Prostate gland (tissue), 2 donors: ENCODE measurements around the gene KRTAP10-5. TPM values are rescaled to one million over a fixed set of nuclear protein-coding genes. Genes with fewer than 3 reads are reported as not detected.

Experiments used
- DNase-seq: peaks from one replicate; pipeline ENCODE4 v3.0.0-alpha.2; 2019; ENCODE audit warnings: low spot score
- H3K27ac ChIP-seq, 2 donors: fragments of 200-600 bp; sonication (generic); 2 replicates each; pipeline ENCODE4 v1.5.1; 2017 to 2019
- H3K27me3 ChIP-seq: fragments of 200-600 bp; sonication (generic); replicated peaks from 2 replicates; pipeline ENCODE4 v1.5.1; 2019; ENCODE audit not compliant: insufficient read depth
- H3K36me3 ChIP-seq, 2 donors: fragments of 200-600 bp; sonication (generic); 1 replicate in 1 of 2; 2 replicates in 1 of 2; pipeline versions ENCODE4 v1.5.1 to v1.8.1; 2017 to 2019
- H3K4me1 ChIP-seq: fragments of 200-600 bp; sonication (generic); replicated peaks from 2 replicates; pipeline ENCODE4 v1.5.1; 2019
- H3K4me3 ChIP-seq, 2 donors: fragments of 200-600 bp; sonication (generic); 2 replicates each; pipeline ENCODE4 v1.5.1; 2017 to 2019
- H3K9me3 ChIP-seq: fragments of 200-600 bp; sonication (generic); 2 replicates; pipeline ENCODE4 v1.5.1; 2017
- POLR2A ChIP-seq: fragments of 450-650 bp; IDR thresholded peaks from one replicate; pipeline ENCODE4 v1.6.1; 2016; ENCODE audit warnings: antibody characterized with exemption, mild to moderate bottlenecking
- POLR2AphosphoS5 ChIP-seq: sonication (generic); formaldehyde crosslinking; IDR thresholded peaks from one replicate; pipeline ENCODE4 v1.6.1; 2017; ENCODE audit warnings: antibody characterized with exemption
- WGBS: methylation state at CpG from one replicate; pipeline ENCODE4 v1.1.5; 2018; 5-methylcytosine and 5-hydroxymethylcytosine counted together
- intact Hi-C: fragments of 100-400 bp; cut with DNase I; formaldehyde crosslinking; loops from one replicate; pipeline ENCODE4 v1.14.2; 2022
- total RNA-seq, 2 donors: library from RNA; depleted of rRNA; stranded (reverse); fragments of >200 nt; gene quantifications; one replicate each; pipeline ENCODE4 v1.1.0, GENCODE V29; 2016
- TF ChIP-seq, protein P1 (sequence below), 4 experiments: fragments of 200-600 bp in 2 of 4; fragments of 450-650 bp in 2 of 4; sonication (generic) in 2 of 4; IDR thresholded peaks; 1 replicate in 3 of 4; 2 replicates in 1 of 4; pipeline ENCODE4 v1.5.1; 2016 to 2019; ENCODE audit warnings: antibody characterized with exemption in 4 of 4, mild to moderate bottlenecking in 2 of 4, moderate library complexity in 2 of 4

The KRTAP10-5 gene
- total RNA-seq, 2 donors from 2014 or later: not detected

DNA sequence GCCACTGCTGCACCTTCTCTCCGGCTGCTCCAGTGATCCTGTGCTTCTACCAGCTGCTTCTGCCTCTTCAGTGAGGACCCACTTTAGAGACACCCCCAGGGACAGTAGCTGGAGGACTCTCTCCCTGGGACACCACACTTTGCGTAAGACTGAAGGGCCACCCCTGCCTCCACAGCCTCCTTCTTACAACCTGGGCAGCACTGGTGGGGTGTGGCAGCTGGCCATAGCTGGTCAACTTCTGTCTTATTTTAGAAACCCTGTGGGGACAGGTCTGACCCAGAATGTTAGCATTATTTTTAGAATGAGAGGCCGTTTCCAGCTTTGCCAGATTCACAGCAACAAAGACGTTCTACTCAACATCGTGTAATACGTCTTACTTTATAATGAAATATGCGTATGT, 45.4 kb upstream of the KRTAP10-5 start:
- no peak overlapping the region for H3K4me3 ChIP-seq
- H3K9me3 ChIP-seq: no peaks in the 10 kb centered on the region
- DNase-seq: no peak
- H3K27me3 ChIP-seq: no peaks in the 10 kb centered on the region
- no peaks in the 10 kb centered on the region for H3K4me1 ChIP-seq
- intact Hi-C loops: no loop called here
- TF ChIP-seq POLR2A (no peak), POLR2AphosphoS5 (no peak)
- TF ChIP-seq, protein P1, sequence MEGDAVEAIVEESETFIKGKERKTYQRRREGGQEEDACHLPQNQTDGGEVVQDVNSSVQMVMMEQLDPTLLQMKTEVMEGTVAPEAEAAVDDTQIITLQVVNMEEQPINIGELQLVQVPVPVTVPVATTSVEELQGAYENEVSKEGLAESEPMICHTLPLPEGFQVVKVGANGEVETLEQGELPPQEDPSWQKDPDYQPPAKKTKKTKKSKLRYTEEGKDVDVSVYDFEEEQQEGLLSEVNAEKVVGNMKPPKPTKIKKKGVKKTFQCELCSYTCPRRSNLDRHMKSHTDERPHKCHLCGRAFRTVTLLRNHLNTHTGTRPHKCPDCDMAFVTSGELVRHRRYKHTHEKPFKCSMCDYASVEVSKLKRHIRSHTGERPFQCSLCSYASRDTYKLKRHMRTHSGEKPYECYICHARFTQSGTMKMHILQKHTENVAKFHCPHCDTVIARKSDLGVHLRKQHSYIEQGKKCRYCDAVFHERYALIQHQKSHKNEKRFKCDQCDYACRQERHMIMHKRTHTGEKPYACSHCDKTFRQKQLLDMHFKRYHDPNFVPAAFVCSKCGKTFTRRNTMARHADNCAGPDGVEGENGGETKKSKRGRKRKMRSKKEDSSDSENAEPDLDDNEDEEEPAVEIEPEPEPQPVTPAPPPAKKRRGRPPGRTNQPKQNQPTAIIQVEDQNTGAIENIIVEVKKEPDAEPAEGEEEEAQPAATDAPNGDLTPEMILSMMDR (IDR thresholded peaks at IDR 0.05): no peak
- no peaks in the 10 kb centered on the region for H3K36me3 ChIP-seq
- 91% methylated on average over 7 of the region's 7 CpGs for WGBS
- no peak overlapping the region for H3K27ac ChIP-seq

DNA sequence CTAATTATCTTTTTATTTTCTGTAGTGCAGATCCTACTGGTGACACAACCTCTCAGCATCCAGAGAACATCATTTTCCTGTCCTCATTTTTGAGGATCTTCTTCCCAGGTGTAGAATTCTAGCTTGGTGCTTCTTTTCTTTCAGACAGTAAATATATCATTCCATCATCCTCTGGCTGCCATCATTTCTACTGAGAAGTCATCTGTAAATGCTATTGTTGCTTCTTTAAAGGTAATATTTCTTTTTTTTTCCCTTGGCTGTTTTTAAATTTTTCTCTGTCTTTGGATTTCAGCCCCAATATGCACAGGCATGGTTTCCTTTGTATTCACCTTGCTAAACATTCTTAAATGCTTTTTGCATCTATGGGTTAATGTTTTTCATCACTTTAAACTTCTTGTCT, 43.2 kb upstream of the KRTAP10-5 start:
- no peak overlapping the region for H3K27ac ChIP-seq

GRCh38 chr21:44619886-44620285, 39.5 kb upstream of the KRTAP10-5 start:
- TF ChIP-seq POLR2A (no peak), POLR2AphosphoS5 (no peak)
- TF ChIP-seq, protein P1 (IDR thresholded peaks at IDR 0.05): no peak
- Histone ChIP-seq H3K9me3 (no peaks in the 10 kb centered on the region), H3K27ac (no peak overlapping the region), H3K27me3 (no peaks in the 10 kb centered on the region), H3K36me3 (no peaks in the 10 kb centered on the region), H3K4me3 (no peak overlapping the region), H3K4me1 (no peaks in the 10 kb centered on the region)
- WGBS: 92% methylated on average over 6 of the region's 6 CpGs
- intact Hi-C loops: no loop called here
- no peak for DNase-seq

More for the DNA sequence above, 43.2 kb upstream of the KRTAP10-5 start:
- H3K4me3 ChIP-seq: no peak overlapping the region
- TF ChIP-seq POLR2AphosphoS5 (no peak), POLR2A (no peak)
- TF ChIP-seq, protein P1 (IDR thresholded peaks at IDR 0.05): no peak
- no peaks in the 10 kb centered on the region for H3K27me3 ChIP-seq
- no peaks in the 10 kb centered on the region for H3K9me3 ChIP-seq
- no peaks in the 10 kb centered on the region for H3K4me1 ChIP-seq
- H3K36me3 ChIP-seq: no peaks in the 10 kb centered on the region
- DNase-seq: no peak
- intact Hi-C loops: no loop called here

DNA sequence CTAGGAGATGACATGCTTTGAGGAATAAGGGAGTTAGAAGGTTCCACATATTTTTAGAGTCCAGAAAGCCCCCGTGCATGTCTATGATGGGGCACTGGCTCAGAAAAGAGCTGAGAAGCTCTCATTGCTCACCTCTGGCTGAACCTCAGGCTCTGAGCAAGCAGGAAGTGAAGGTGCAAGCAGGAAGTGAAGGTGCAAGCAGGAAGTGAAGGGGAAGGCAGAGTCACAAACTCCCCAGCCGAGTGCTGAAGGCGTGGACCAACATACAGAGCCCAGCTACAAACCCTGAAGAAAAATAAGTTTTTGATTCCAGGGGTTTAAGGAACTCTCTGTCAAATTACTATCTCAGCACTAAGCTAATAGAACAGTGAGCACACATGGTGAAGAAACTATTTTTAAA, 38.5 kb upstream of the KRTAP10-5 start:
- no peak for DNase-seq

DNA sequence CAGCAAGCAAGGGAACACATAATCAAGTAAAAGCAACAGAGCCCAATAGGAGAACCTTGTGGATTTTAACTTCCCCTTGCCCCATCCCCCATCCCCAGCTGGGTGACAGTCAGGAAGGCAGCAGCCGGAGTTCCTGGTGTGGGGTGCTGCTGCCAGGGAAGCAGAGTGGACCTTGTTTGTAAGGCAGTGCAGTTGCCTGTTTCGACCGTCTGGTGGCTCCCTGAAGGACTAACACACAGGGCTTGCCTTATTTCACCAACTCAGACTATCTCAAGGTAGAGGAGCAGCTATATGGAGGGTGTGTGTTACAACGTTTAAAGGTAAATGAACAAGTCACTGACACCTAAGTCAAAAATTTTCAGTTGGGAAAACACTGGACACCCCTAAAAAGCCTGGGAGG, 38.1 kb upstream of the KRTAP10-5 start:
- H3K4me1 ChIP-seq: no peaks in the 10 kb centered on the region
- H3K27me3 ChIP-seq: no peaks in the 10 kb centered on the region
- DNase-seq: no peak
- no peaks in the 10 kb centered on the region for H3K9me3 ChIP-seq
- TF ChIP-seq, protein P1 (IDR thresholded peaks at IDR 0.05): no peak
- no peak for TF ChIP-seq POLR2A
- TF ChIP-seq POLR2AphosphoS5: no peak
- no peak overlapping the region for H3K4me3 ChIP-seq
- H3K27ac ChIP-seq: no peak overlapping the region
- intact Hi-C loops: no loop called here
- WGBS: 44% methylated on average over 4 of the region's 4 CpGs
- no peaks in the 10 kb centered on the region for H3K36me3 ChIP-seq

More for the DNA sequence above, 38.5 kb upstream of the KRTAP10-5 start:
- H3K27ac ChIP-seq: no peak overlapping the region
- 61% methylated on average over 3 of the region's 3 CpGs for WGBS
- intact Hi-C loops: no loop called here
- H3K36me3 ChIP-seq: no peaks in the 10 kb centered on the region
- TF ChIP-seq, protein P1 (IDR thresholded peaks at IDR 0.05): no peak
- TF ChIP-seq POLR2AphosphoS5 (no peak), POLR2A (no peak)
- no peaks in the 10 kb centered on the region for H3K4me1 ChIP-seq
- H3K27me3 ChIP-seq: no peaks in the 10 kb centered on the region
- no peak overlapping the region for H3K4me3 ChIP-seq
- no peaks in the 10 kb centered on the region for H3K9me3 ChIP-seq
